ENCODE results near the gene PPP2R5E.

PPP2R5E gene

GRCh38 chr14:63499701-63500250, 43.4 kb downstream of the PPP2R5E start:
- Histone ChIP-seq H3K4me3 (ENCODE audit: severe bottlenecking) (no peak overlapping the region), H3K4me1 (ENCODE audit: insufficient read depth, poor library complexity, severe bottlenecking) (peaks cover 6% of the 10 kb centered on the region), H3K36me3 (ENCODE audit: low read depth) (peaks cover 11% of the 10 kb centered on the region), H3K9me3 (ENCODE audit: severe bottlenecking) (no peaks in the 10 kb centered on the region), H3K27ac (ENCODE audit: poor library complexity, severe bottlenecking) (no peak overlapping the region), H3K27me3 (ENCODE audit: insufficient read depth, poor library complexity, severe bottlenecking) (no peaks in the 10 kb centered on the region)
- no peak for TF ChIP-seq CTCF (IDR thresholded peaks at IDR 0.05; ENCODE audit: poor library complexity, severe bottlenecking)
- ATAC-seq (ENCODE audit: low read depth) (no peak; the same call in 2 of the 3 replicates), DNase-seq (ENCODE audit: low spot score) (no peak)

- Histone ChIP-seq H3K9me3 (ENCODE audit: severe bottlenecking) (no peaks in the 10 kb centered on the region), H3K27ac (ENCODE audit: poor library complexity, severe bottlenecking) (no peak overlapping the region), H3K4me3 (ENCODE audit: severe bottlenecking) (no peak overlapping the region), H3K4me1 (ENCODE audit: insufficient read depth, poor library complexity, severe bottlenecking) (peaks cover 17% of the 10 kb centered on the region), H3K36me3 (ENCODE audit: low read depth) (peaks cover 11% of the 10 kb centered on the region), H3K27me3 (ENCODE audit: insufficient read depth, poor library complexity, severe bottlenecking) (no peaks in the 10 kb centered on the region)
- no peak for DNase-seq (ENCODE audit: low spot score)
- no peak for ATAC-seq (ENCODE audit: low read depth)
- no peak for TF ChIP-seq CTCF (IDR thresholded peaks at IDR 0.05; ENCODE audit: poor library complexity, severe bottlenecking)
Observed at GRCh38 chr14:63496837-63497400, 46.3 kb downstream of the PPP2R5E start.

GRCh38 chr14:63493246-63493645, 49.9 kb downstream of the PPP2R5E start:
- ATAC-seq (ENCODE audit: low read depth) = peak; percentile 9; the same call in 1 of the 3 replicates
- H3K36me3 ChIP-seq (ENCODE audit: low read depth) = peaks cover 4% of the 10 kb centered on the region
- DNase-seq (ENCODE audit: low spot score) = no peak

GRCh38 chr14:63492391-63492790, 50.8 kb downstream of the PPP2R5E start:
- TF ChIP-seq CTCF (IDR thresholded peaks at IDR 0.05; ENCODE audit: poor library complexity, severe bottlenecking) = no peak
- no peaks in the 10 kb centered on the region for H3K27me3 ChIP-seq (ENCODE audit: insufficient read depth, poor library complexity, severe bottlenecking)
- no peaks in the 10 kb centered on the region for H3K9me3 ChIP-seq (ENCODE audit: severe bottlenecking)
- DNase-seq (ENCODE audit: low spot score) (no peak), ATAC-seq (ENCODE audit: low read depth) (peak; percentile 97)
- H3K36me3 ChIP-seq (ENCODE audit: low read depth) = no peaks in the 10 kb centered on the region
- H3K4me3 ChIP-seq (ENCODE audit: severe bottlenecking) = no peak overlapping the region
- peak overlapping the region; percentile 65 for H3K27ac ChIP-seq (ENCODE audit: poor library complexity, severe bottlenecking)
- H3K4me1 ChIP-seq (ENCODE audit: insufficient read depth, poor library complexity, severe bottlenecking) = peaks cover 18% of the 10 kb centered on the region

More at GRCh38 chr14:63493246-63493645, 49.9 kb downstream of the PPP2R5E start:
- H3K4me3 ChIP-seq (ENCODE audit: severe bottlenecking) = no peak overlapping the region
- no peaks in the 10 kb centered on the region for H3K27me3 ChIP-seq (ENCODE audit: insufficient read depth, poor library complexity, severe bottlenecking)
- TF ChIP-seq CTCF (IDR thresholded peaks at IDR 0.05; ENCODE audit: poor library complexity, severe bottlenecking) = peak; percentile 48
- H3K4me1 ChIP-seq (ENCODE audit: insufficient read depth, poor library complexity, severe bottlenecking) = peaks cover 18% of the 10 kb centered on the region
- H3K9me3 ChIP-seq (ENCODE audit: severe bottlenecking) = no peaks in the 10 kb centered on the region
- H3K27ac ChIP-seq (ENCODE audit: poor library complexity, severe bottlenecking) = peak overlapping the region; percentile 65

- no peak overlapping the region for H3K27ac ChIP-seq (ENCODE audit: poor library complexity, severe bottlenecking)
- no peaks in the 10 kb centered on the region for H3K27me3 ChIP-seq (ENCODE audit: insufficient read depth, poor library complexity, severe bottlenecking)
- H3K4me1 ChIP-seq (ENCODE audit: insufficient read depth, poor library complexity, severe bottlenecking) = peaks cover 30% of the 10 kb centered on the region
- DNase-seq (ENCODE audit: low spot score) (no peak), ATAC-seq (ENCODE audit: low read depth) (no peak)
- TF ChIP-seq CTCF (IDR thresholded peaks at IDR 0.05; ENCODE audit: poor library complexity, severe bottlenecking) = no peak
- H3K36me3 ChIP-seq (ENCODE audit: low read depth) = no peaks in the 10 kb centered on the region
- no peak overlapping the region for H3K4me3 ChIP-seq (ENCODE audit: severe bottlenecking)
- H3K9me3 ChIP-seq (ENCODE audit: severe bottlenecking) = no peaks in the 10 kb centered on the region
Observed at GRCh38 chr14:63487724-63488123, 55.5 kb downstream of the PPP2R5E start.
